HG02798 (cell line): ENCODE results near the gene BRMS1.
"Not testable (repeated sequence)": the region's sequence is repeated elsewhere in the genome, so short reads cannot be mapped to it uniquely, and the experiment has no call there.

Source experiments
- ATAC-seq: cut with Tn5 transposase; IDR thresholded peaks from one replicate; pipeline ENCODE4 v1.9.1; 2021; ENCODE audit warnings: mild to moderate bottlenecking; ENCODE audit not compliant: unreplicated experiment, poor library complexity

BRMS1 gene

GRCh38 chr11:66312549-66313320, 32.2 kb downstream of the BRMS1 start:
- peak; percentile 54 for ATAC-seq

GRCh38 chr11:66311965-66312548, 32.8 kb downstream of the BRMS1 start:
- peak; percentile 79 for ATAC-seq

DNA sequence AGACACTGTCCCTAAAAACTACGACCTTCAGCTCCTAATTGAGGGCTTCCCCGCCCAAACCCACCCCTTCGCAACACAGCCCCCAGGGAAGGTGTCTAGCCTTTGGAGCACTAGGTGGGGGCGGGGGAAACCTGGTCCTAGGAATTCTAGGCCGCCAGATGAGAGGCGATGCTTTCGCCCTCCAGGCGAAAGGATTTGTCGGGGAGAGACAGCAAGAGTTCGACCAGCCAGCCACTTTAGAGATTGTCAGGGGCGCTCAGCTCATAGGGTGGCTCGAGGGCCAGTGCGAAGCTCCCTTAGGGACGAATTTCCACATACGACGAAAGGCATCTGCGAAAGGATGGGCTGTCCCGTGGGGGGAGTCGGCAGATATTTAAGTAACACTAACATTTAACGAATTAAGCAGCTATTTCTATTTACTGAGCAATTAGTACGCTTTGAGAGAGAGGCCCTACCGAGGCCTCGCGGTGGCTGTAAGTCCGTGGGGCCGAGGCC, 33.4 kb downstream of the BRMS1 start:
- no peak for ATAC-seq

DNA sequence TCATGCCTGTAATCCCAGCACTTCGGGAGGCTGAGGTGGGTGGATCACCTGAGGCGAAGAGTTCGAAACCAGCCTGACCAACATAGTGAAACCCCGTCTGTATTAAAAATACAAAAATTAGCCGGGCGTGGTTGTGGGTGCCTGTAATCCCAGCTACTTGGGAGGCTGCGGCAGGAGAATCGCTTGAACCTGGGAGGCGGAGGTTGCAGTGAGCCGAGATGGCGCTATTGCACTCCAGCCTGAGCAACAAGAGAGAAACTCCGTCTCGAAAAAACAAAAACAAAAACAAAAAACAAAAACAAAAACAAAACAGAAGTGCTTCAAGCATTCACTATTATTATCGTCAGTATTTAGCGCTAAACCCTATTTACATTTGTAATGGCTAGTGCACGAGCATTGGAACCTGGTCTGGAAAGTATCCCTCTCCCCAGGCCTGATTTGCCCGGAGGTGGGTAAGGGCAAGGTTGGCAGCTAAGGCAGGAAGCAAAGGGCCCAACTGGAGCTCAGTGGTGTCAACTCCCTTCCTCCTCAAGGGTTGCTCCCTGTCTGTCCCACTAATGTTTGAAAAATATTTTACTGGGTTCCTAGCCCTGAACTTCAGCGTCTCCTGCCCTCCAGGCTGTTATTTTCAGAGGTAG, 34.0 kb downstream of the BRMS1 start:
- ATAC-seq, result not testable (repeated sequence)

DNA sequence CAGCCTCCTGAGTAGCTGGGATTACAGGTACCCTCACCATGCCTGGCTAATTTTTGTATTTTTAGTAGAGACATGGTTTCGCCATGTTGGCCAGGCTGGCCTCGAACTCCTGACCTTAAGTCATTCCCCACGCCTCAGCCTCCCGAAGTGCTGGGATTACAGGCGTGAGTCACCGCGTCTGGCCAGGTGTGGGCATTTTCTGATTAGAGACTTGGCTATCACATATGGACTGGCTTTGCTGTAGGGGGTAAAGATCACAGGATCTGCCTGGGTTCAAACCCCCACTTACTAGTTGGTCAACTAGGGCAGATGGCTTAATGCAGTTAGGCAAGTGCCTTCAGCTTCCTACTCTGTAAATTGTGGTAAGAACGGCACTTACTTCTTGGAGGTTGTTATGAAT, 34.6 kb downstream of the BRMS1 start:
- no peak for ATAC-seq

DNA sequence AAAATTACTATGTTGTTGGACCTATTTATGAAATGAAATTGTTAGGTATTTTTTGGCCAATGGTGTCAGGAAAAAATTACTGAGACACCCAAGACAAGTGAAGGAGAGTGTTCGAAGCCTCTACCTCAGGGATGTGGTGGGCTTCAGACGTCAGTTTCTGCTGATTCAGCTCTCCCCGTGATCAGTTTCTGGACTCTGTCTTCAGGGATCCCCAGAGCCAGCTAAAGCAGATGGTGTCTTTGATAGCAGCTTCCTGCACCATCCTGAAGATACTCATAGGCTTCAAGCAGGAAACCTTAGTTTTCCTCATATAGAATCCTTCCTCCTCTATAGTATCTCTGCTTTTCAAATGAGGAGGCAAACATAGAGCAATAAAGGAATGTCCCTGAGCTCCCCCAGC, 35.4 kb downstream of the BRMS1 start:
- ATAC-seq, result no peak

GRCh38 chr11:66302656-66303055, 42.2 kb downstream of the BRMS1 start:
- no peak for ATAC-seq

DNA sequence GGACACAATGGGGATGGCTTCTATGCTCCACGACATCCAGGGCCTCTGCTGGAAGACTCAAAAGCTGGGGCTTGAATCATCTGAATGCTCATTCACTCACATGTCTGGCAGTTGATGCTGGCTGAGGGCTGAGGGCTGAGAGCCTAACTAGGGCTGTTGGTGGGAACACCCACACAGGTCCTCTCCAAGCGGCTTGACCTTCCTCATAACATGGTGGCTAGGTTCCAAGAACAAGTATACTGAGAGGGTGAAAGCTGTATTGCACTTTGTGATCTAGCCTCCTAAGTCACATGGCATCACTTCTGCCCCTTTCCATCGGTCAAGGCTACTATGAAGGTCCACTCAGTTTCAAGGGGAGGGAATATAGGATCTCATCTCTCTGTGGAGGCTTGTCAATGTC, 45.7 kb downstream of the BRMS1 start:
- no peak for ATAC-seq

DNA sequence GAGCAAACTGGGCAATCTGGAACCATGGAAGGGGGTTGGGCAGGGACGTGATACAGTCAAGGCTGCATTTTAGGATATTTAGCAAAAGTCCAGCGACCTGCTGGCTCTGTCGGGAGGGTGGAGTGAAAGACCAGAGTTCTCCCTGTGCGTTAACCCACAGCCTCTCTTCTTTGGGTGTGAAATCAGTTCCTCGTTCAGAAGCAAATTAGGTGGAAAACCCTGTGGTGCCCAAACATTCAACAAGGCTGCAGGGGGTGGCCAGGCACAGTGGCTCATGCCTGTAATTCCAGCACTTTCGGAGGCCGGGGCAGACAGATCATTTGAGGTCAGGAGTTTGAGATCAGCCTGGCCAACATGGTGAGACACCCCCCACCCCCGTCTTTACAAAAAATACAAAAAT, 47.3 kb downstream of the BRMS1 start:
- ATAC-seq, result no peak

DNA sequence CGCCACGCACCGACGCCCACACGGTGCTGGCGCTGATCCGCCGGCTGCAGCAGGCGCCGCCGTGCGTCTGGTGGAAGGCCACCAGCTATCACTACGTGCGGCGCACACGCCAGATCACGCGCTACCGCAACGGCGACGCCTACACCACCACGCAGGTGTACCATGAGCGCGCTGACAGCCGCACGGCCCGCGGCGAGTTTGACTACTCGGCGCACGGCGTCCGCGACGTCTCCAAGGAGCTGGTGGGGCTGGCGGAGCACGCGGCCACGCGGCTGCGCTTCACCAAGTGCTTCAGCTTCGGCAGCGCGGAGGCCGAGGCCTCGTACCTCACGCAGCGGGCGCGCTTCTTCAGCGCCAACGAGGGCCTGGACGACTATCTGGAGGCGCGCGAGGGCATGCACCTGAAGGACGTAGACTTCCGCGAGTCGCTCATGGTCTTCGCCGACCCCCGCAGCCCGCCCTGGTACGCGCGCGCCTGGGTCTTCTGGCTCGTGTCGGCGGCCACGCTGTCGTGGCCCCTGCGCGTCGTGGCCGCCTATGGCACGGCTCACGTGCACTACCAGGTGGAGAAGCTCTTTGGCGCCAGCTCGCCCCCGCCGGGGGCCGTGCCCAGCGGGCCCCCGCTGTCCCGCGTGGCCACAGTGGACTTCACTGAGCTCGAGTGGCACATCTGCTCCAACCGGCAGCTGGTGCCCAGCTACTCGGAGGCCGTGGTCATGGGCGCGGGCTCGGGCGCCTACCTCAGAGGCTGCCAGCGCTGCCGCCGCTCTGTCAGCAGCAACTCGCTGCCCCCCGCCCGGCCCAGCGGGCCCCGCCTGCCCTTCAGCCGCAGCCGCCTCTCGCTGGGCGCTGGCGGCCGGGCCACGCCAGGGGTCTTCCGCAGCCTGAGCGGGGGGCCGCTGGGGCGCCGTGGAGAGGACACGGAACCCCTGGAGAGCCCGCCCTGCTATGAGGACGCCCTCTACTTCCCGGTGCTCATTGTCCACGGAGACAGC, 50.0 kb downstream of the BRMS1 start:
- no peak for ATAC-seq

DNA sequence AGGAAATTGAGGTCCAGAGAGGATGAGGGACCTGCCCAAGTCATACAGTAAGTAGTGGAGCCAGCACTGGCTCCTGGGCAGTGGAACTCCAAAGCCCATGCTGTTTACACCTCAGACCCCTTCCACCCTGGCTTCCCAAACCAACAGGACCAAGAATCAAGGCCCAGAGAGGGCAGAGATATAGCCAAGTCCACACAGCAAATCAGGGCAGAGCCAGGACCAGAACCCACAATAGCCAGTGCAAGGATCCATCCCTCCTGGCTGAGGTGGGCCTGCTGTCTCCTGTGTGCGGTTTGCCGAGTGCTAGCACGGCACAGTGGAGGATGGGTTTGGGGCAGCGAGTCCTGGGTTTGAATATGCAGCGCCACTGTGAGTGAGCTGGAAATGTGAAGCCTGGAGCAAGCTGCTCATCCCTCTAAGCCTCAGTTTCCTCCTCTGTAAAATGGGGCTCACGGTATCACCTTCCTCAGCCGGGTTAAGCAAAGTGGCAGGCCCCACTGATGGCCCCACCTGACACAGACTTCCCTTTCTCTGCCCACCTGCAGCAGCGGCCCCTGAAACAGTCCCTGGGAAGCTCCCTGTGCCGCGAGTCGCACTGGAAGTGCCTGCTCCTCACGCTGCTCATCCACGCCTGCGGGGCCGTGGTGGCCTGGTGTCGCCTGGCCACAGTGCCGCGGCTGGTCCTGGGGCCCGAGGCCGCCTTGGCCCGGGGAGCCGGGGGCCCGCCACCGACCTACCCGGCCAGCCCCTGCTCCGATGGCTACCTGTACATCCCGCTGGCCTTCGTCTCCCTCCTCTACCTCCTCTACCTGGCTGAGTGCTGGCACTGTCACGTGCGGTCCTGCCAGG, 50.9 kb downstream of the BRMS1 start:
- no peak for ATAC-seq

- ATAC-seq, result no peak
Observed at GRCh38 chr11:66293352-66293751, 51.6 kb downstream of the BRMS1 start.

- no peak for ATAC-seq
Observed at GRCh38 chr11:66292543-66293332, 52.2 kb downstream of the BRMS1 start.

DNA sequence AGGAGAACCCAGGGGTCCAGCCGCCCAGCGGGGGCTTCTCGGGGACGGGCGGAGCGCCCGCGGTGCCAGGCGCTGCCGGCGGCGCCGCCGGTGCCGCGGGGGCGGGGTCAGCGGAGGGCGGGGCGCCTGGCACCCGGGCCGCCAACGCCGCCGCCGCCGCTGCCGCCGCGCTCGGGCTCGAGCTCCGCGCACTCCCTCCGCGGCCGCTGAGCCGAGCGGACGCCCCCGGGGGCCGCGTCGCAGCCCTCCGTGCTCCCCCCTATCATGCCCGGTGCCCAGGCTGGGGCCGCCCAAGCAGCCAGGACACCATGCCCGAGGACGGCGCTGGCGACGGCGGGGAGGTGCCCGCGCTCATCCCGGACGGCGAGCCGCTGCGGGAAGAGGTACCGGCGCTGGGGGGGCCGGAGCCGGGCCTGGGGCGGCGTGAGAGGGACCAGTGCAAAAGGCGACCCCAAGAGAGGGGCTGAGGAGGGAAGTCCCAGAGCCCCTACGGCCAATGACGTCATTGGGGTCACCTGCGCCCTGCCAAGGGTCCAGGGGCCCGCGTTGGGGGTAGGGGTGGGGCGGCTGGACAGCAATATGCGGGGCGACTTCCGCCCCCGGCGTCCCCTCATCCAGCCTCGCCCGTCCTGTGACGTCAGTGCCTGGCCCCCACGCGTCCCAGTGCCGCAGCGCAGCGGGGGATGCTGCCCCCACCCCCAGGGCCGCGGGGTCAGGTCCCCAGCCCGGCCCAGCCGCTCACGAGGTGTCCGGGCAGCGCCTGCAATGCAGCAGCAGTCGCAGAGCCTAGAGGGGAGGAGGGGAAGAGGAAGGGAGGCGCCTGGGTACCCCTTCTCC, 53.0 kb downstream of the BRMS1 start, which contains the start of gene TMEM151A:
TMEM151A (plus strand) TSS at position 189 of the 837 bp plus-strand sequence; CDS start at position 309, 120 bp downstream.
- ATAC-seq, result no peak

- no peak for ATAC-seq
Observed at GRCh38 chr11:66291303-66291705, 53.6 kb downstream of the BRMS1 start.

DNA sequence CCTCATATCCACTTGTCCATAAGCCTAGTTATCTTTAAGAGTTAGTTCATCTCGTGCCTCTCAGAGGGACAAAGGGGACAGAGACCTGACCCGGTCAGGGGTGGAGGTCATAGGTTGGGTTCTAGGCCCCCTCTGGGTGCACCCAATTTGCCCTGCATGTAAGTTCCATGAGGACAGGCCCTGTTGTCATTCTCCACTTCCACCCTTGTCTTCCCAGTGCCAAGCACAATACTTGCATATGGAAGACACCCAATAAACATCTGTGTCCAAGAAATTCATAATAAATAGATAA, 54.6 kb downstream of the BRMS1 start:
- no peak for ATAC-seq

DNA sequence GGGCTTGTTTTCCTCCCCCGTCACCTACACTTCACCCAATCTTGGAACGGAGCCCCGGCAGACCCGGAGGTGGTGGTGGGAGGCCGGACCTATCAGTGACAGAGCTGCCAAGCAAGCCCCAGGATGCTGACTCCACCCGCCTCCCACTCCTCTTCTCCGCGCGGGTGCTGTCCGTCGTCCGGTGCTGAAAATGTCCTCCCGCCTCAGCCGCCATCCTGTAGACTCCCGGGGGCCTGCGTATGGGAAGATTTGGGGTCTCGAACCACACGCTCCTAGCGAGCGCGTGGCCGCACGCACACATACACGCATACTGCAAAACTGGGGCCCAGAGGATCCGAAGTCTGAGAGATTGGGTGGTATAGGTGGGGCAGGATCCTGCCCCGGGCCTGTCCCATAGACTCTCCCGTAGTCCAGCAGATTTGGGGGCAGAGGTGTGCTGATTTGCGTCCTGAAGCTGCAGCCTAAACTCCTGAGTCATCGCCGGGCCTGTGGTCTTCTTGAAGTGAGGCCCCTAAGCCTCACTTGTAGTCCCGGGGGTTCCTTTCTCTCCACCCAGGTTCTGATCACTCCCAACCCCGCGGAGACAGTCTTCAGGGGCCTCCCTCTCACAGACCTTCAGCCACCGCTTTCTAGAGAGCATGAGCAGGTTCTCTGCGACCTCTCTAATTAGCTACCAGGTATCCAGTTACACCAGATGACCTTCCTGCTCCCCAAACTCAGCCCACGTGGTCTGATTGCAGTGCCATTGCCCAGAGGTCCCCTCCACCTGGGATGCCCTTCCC, 55.2 kb downstream of the BRMS1 start:
- ATAC-seq, result peak; percentile 34
